Measurements from ENCODE around the gene MYNN. TPM values are rescaled to one million over a fixed set of nuclear protein-coding genes. Genes with fewer than 3 reads are reported as not detected.

MYNN gene
- total RNA-seq, 4 donors from 2014 or later, result 13.3 to 32.8 (median 19.5) TPM

DNA sequence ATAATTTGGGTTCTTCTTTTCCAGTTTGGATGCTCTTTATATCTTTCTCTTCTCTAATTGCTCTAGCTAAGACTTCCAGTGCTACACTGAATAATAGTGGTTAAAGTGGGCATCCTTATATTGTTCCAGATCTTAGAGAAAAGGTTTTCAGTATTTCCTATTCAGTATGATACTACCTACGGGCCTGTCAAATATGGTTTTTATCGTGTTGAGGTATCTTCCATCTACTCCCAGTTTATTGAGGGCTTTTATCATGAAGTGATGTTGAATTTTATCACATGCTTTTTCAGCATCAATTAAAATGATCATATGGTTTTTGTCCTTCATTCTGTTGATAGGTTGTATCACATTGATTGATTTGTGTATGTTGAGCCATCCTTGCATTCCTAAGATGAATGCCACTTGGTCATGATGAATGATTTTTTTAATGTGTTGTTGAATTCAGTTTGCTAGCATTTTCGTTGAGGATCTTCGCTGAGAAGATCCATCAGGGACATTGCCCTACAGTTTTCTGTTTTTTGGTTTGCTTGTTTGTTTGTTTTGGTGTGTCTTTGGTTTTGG lies 42.5 kb downstream of the MYNN start:
- WGBS, 2 donors (ENCODE audit: low coverage in 1 of 2), result 92 to 95% methylated on average over 4 of the region's 4 CpGs
- TF ChIP-seq, protein P1, sequence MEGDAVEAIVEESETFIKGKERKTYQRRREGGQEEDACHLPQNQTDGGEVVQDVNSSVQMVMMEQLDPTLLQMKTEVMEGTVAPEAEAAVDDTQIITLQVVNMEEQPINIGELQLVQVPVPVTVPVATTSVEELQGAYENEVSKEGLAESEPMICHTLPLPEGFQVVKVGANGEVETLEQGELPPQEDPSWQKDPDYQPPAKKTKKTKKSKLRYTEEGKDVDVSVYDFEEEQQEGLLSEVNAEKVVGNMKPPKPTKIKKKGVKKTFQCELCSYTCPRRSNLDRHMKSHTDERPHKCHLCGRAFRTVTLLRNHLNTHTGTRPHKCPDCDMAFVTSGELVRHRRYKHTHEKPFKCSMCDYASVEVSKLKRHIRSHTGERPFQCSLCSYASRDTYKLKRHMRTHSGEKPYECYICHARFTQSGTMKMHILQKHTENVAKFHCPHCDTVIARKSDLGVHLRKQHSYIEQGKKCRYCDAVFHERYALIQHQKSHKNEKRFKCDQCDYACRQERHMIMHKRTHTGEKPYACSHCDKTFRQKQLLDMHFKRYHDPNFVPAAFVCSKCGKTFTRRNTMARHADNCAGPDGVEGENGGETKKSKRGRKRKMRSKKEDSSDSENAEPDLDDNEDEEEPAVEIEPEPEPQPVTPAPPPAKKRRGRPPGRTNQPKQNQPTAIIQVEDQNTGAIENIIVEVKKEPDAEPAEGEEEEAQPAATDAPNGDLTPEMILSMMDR (IDR thresholded peaks at IDR 0.05), result no peak
- TF ChIP-seq POLR2AphosphoS5 (IDR thresholded peaks at IDR 0.05) (no peak), POLR2A (IDR thresholded peaks at IDR 0.05) (no peak), EP300 (IDR thresholded peaks at IDR 0.05) (no peak)
- ATAC-seq, result no peak

DNA sequence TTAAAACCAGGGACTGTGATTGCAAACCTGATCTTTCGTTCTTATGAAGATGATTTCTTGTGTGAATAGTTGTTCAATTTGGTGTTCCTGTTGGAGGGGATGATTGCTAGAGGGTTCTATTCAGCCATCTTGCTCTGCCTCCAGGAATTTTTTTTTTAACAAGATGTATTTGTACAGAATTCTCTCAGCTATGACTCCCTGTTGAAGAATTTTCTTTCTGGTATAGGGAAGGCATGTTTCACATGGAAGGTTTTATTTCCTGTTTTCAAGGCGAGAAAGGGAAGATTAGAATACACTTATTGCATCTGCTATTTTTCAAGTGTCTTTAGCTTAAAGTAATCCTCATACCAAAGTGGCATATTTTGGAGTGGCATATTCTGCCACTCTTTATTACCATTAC lies 45.1 kb downstream of the MYNN start:
- no peak for ATAC-seq
- H3K9me3 ChIP-seq, result peaks cover 0 to 5% (median 0%) of the 10 kb centered on the region in 3 donors
- H3K27ac ChIP-seq, result no peak overlapping the region
- peaks cover 0 to 9% (median 2%) of the 10 kb centered on the region in 3 donors for H3K4me1 ChIP-seq
- 75% methylated on average over 2 of the region's 2 CpGs; no CpG with 5 or more reads in 1 of the 2 donors for WGBS, 2 donors (ENCODE audit: low coverage in 1 of 2)
- peaks cover 13% of the 10 kb centered on the region for H3K27me3 ChIP-seq
- TF ChIP-seq POLR2A (IDR thresholded peaks at IDR 0.05), result no peak
- TF ChIP-seq, protein P1 (IDR thresholded peaks at IDR 0.05), result no peak
- no peak for TF ChIP-seq POLR2AphosphoS5 (IDR thresholded peaks at IDR 0.05)
- TF ChIP-seq EP300 (IDR thresholded peaks at IDR 0.05), result no peak
- H3K36me3 ChIP-seq, result no peaks in the 10 kb centered on the region
- H3K4me3 ChIP-seq, result no peak overlapping the region

More for the DNA sequence above, 42.5 kb downstream of the MYNN start:
- Histone ChIP-seq H3K27me3 (no peaks in the 10 kb centered on the region), H3K27ac (no peak overlapping the region), H3K36me3 (no peaks in the 10 kb centered on the region), H3K4me1 (peaks cover 0 to 35% (median 11%) of the 10 kb centered on the region in 3 donors), H3K9me3 (peaks cover 0 to 5% (median 0%) of the 10 kb centered on the region in 3 donors), H3K4me3 (no peak overlapping the region)

DNA sequence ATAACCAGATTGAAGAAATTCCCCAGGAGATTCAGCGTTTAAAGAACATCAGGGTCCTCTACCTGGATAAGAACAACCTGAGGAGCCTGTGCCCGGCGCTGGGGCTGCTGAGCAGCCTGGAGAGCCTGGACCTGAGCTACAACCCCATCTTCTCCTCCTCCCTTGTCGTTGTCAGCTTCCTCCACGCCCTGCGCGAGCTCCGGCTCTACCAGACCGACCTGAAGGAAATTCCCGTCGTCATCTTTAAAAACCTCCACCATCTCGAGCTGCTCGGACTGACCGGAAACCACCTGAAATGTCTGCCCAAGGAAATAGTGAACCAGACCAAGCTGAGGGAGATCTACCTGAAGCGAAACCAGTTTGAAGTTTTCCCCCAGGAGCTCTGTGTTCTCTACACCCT lies 48.9 kb downstream of the MYNN start:
- no peaks in the 10 kb centered on the region for H3K9me3 ChIP-seq
- no peaks in the 10 kb centered on the region for H3K4me1 ChIP-seq
- H3K27ac ChIP-seq, result no peak overlapping the region
- no peak for ATAC-seq
- no peaks in the 10 kb centered on the region for H3K36me3 ChIP-seq
- no peak for TF ChIP-seq POLR2A (IDR thresholded peaks at IDR 0.05)
- TF ChIP-seq POLR2AphosphoS5 (IDR thresholded peaks at IDR 0.05), result no peak
- TF ChIP-seq, protein P1 (IDR thresholded peaks at IDR 0.05), result no peak
- H3K27me3 ChIP-seq, result peaks cover 16% of the 10 kb centered on the region
- H3K4me3 ChIP-seq, result no peak overlapping the region
- WGBS, 2 donors (ENCODE audit: low coverage in 1 of 2), result 88 to 100% methylated on average over 2 to 11 of the region's 15 CpGs

DNA sequence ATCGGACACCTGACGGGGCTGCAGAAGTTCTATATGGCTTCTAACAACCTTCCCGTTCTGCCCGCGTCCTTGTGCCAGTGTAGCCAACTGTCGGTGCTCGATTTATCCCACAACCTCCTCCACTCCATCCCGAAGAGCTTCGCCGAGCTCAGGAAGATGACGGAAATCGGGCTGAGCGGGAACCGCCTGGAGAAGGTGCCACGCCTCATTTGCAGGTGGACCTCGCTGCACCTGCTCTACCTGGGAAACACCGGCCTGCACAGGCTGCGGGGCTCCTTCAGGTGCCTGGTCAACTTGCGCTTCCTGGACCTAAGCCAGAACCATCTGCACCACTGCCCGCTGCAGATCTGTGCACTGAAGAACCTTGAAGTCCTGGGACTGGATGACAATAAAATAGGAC lies 49.3 kb downstream of the MYNN start:
- Histone ChIP-seq H3K36me3 (no peaks in the 10 kb centered on the region), H3K4me1 (no peaks in the 10 kb centered on the region), H3K27ac (no peak overlapping the region), H3K4me3 (no peak overlapping the region), H3K9me3 (no peaks in the 10 kb centered on the region), H3K27me3 (peaks cover 16% of the 10 kb centered on the region)
- 98% methylated on average over 15 of the region's 20 CpGs; no CpG with 5 or more reads in 1 of the 2 donors for WGBS, 2 donors (ENCODE audit: low coverage in 1 of 2)
- TF ChIP-seq POLR2AphosphoS5 (IDR thresholded peaks at IDR 0.05) (no peak), EP300 (IDR thresholded peaks at IDR 0.05) (no peak), POLR2A (IDR thresholded peaks at IDR 0.05) (no peak)
- TF ChIP-seq, protein P1 (IDR thresholded peaks at IDR 0.05), result no peak
- no peak for ATAC-seq

DNA sequence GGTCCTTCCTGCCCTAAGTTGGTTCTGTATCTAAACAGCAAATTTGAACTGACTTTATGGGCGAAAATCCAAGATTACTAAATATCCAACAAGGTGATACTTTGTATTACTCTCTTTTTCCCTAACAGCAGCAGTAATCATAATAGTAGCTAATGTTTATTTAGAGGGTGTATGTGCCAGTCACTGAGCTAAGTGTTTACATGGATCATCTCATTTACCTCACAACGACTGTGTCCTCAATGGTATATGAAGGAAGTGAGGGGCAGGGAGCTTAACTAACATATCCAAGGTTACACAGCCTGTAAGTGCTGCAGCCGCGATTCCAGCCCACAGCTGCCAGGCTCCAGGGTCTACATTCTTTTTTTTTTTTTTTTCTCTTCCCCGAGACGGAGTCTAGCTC lies 49.8 kb downstream of the MYNN start:
- WGBS, 2 donors (ENCODE audit: low coverage in 1 of 2), result 62 to 68% methylated on average over 3 to 5 of the region's 6 CpGs
- Histone ChIP-seq H3K9me3 (no peaks in the 10 kb centered on the region), H3K36me3 (no peaks in the 10 kb centered on the region), H3K4me3 (no peak overlapping the region), H3K27ac (no peak overlapping the region), H3K4me1 (no peaks in the 10 kb centered on the region), H3K27me3 (peaks cover 16% of the 10 kb centered on the region)
- TF ChIP-seq POLR2A (IDR thresholded peaks at IDR 0.05) (no peak), EP300 (IDR thresholded peaks at IDR 0.05) (no peak), POLR2AphosphoS5 (IDR thresholded peaks at IDR 0.05) (no peak)
- TF ChIP-seq, protein P1 (IDR thresholded peaks at IDR 0.05), result no peak
- ATAC-seq, result no peak

All from gastroesophageal sphincter (tissue), 4 donors.